HEK293 (cell line): ENCODE data around the gene HES5.

ENCODE experiments used
- CTCF ChIA-PET: fragments of 350-600 bp; formaldehyde crosslinking; extraction: SDS; loops from one replicate; lab custom pipeline; 2021; ENCODE audit warnings: antibody characterized with exemption; lab: Yijun Ruan, JAX
- POLR2A ChIA-PET: fragments of 300-600 bp; formaldehyde crosslinking; extraction: SDS; loops from one replicate; lab custom pipeline; 2020; ENCODE audit warnings: antibody characterized with exemption, inconsistent platforms; lab: Yijun Ruan, JAX
- H3K27ac ChIP-seq: fragments of 200-500 bp; sonication (Bioruptor generic); 2 replicates; pipeline ENCODE4 v1.5.1; 2014; ENCODE audit warnings: low read depth, low read length, control low read depth, inconsistent platforms; ENCODE audit errors: extremely low read depth
- H3K36me3 ChIP-seq, 2 experiments: fragments of 200-500 bp in 1 of 2; sonication (Bioruptor generic) in 1 of 2; 1 replicate in 1 of 2; 2 replicates in 1 of 2; pipeline ENCODE4 v1.5.1; 2014 to 2017; ENCODE audit warnings: inconsistent platforms in 2 of 2, low read length in 2 of 2; ENCODE audit not compliant: control insufficient read depth in 2 of 2, insufficient read depth in 1 of 2
- H3K4me1 ChIP-seq: fragments of 200-500 bp; sonication (Bioruptor generic); 2 replicates; pipeline ENCODE4 v1.5.1; 2014; ENCODE audit warnings: mild to moderate bottlenecking, low read length, inconsistent platforms; ENCODE audit not compliant: control insufficient read depth, insufficient read depth
- H3K4me3 ChIP-seq: 2 replicates; pipeline ENCODE4 v1.5.1; 2011; ENCODE audit warnings: low read depth, mild to moderate bottlenecking, control low read depth, low read length, moderate library complexity
- H3K9me3 ChIP-seq: fragments of 200-500 bp; sonication (Bioruptor generic); 2 replicates; pipeline ENCODE4 v1.5.1; 2014; ENCODE audit warnings: low read depth, low read length, inconsistent platforms; ENCODE audit not compliant: control insufficient read depth, insufficient read depth
- AEBP2 ChIP-seq: fragments of 450-650 bp; formaldehyde crosslinking; IDR thresholded peaks from 2 replicates; pipeline ENCODE4 v1.5.1; 2016; ENCODE audit warnings: missing biosample characterization, missing genetic modification characterization, borderline replicate concordance
- GLIS1 ChIP-seq: fragments of 450-650 bp; formaldehyde crosslinking; IDR thresholded peaks from 2 replicates; pipeline ENCODE4 v1.5.1; 2016; ENCODE audit warnings: missing biosample characterization, missing genetic modification characterization
- GLIS2 ChIP-seq: fragments of 450-650 bp; formaldehyde crosslinking; IDR thresholded peaks from 2 replicates; pipeline ENCODE4 v1.5.1; 2016; ENCODE audit warnings: missing biosample characterization, missing genetic modification characterization
- HOXA7 ChIP-seq: sonication (generic); formaldehyde crosslinking; IDR thresholded peaks from 2 replicates; pipeline ENCODE4 v1.8.1; 2022; ENCODE audit warnings: missing genetic modification reagents, borderline replicate concordance
- IKZF3 ChIP-seq: fragments of 450-650 bp; IDR thresholded peaks from 2 replicates; pipeline ENCODE4 v1.5.0; 2018; ENCODE audit warnings: missing biosample characterization, mild to moderate bottlenecking, missing genetic modification characterization, moderate library complexity
- PRDM2 ChIP-seq: fragments of 450-650 bp; formaldehyde crosslinking; IDR thresholded peaks from 2 replicates; pipeline ENCODE4 v1.5.1; 2016; ENCODE audit warnings: missing biosample characterization, missing genetic modification characterization, borderline replicate concordance
- REST ChIP-seq: fragments of 450-650 bp; formaldehyde crosslinking; IDR thresholded peaks from 2 replicates; pipeline ENCODE4 v1.5.1; 2016; ENCODE audit warnings: missing biosample characterization, missing genetic modification characterization
- WT1 ChIP-seq: fragments of 450-650 bp; formaldehyde crosslinking; IDR thresholded peaks from 2 replicates; pipeline ENCODE4 v1.5.1; 2016; ENCODE audit warnings: missing biosample characterization, missing genetic modification characterization
- ZBTB8A ChIP-seq: fragments of 450-650 bp; formaldehyde crosslinking; IDR thresholded peaks from 2 replicates; pipeline ENCODE4 v1.5.1; 2016; ENCODE audit warnings: missing biosample characterization, missing genetic modification characterization
- ZNF214 ChIP-seq: fragments of 450-650 bp; formaldehyde crosslinking; IDR thresholded peaks from 2 replicates; pipeline ENCODE4 v1.5.1; 2017; ENCODE audit warnings: missing biosample characterization, mild to moderate bottlenecking, missing genetic modification characterization, borderline replicate concordance
- ZNF362 ChIP-seq: fragments of 450-650 bp; formaldehyde crosslinking; IDR thresholded peaks from 2 replicates; pipeline ENCODE4 v1.5.1; 2016; ENCODE audit warnings: missing biosample characterization, missing genetic modification characterization
- ZNF530 ChIP-seq: fragments of 450-650 bp; formaldehyde crosslinking; IDR thresholded peaks from 2 replicates; pipeline ENCODE4 v1.5.1; 2016; ENCODE audit warnings: low read depth, missing biosample characterization, missing genetic modification characterization
- ZNF623 ChIP-seq: fragments of 450-650 bp; formaldehyde crosslinking; IDR thresholded peaks from 2 replicates; pipeline ENCODE4 v1.5.1; 2016; ENCODE audit warnings: missing biosample characterization, missing genetic modification characterization

HES5 gene

GRCh38 chr1:2508180-2508579, 21.9 kb downstream of the HES5 start (continued):
- TF ChIP-seq PRDM2 (tag by site-specific recombination) (no peak), AEBP2 (no peak), WT1 (tag by site-specific recombination) (no peak), HOXA7 (CRISPR knock-in tag) (no peak), IKZF3 (tag by site-specific recombination) (no peak), ZNF623 (tag by site-specific recombination) (no peak), ZNF214 (tag by site-specific recombination) (no peak), ZBTB8A (tag by site-specific recombination) (no peak), ZNF530 (no peak)

GRCh38 chr1:2507744-2508155, 22.3 kb downstream of the HES5 start:
- peaks cover 0 to 58% of the 10 kb centered on the region in 2 experiments; a peak in 1 of 3 replicates for H3K36me3 ChIP-seq
- ChIA-PET CTCF (no interaction called here), POLR2A (interaction anchor here (1.2 to 1.5 kb wide), 2 partner anchors 19 to 38 kb away, joined by 4 read pairs; partner anchors contain the start of gene PANK4)
- TF ChIP-seq GLIS1 (tag by site-specific recombination) (peak; percentile 42; the same call in 1 of the 2 replicates), ZNF362 (tag by site-specific recombination) (no peak), GLIS2 (tag by site-specific recombination) (peak; percentile 73), REST (peak; percentile 85)
- H3K27ac ChIP-seq: no peak overlapping the region
- H3K9me3 ChIP-seq: no peaks in the 10 kb centered on the region
- no peaks in the 10 kb centered on the region for H3K4me1 ChIP-seq
- H3K4me3 ChIP-seq: no peak overlapping the region
